C4-2B (cell line): ENCODE measurements around the gene TMEM8B.
A peak's percentile ranks its signal among the peaks of the same experiment; 100 is the strongest.

Source experiments
- H3K27ac ChIP-seq: fragments of 450-650 bp; 2 replicates; pipeline ENCODE4 v1.5.1; 2017
- CTCF ChIP-seq: fragments of 450-650 bp; conservative IDR thresholded peaks from 2 replicates; pipeline ENCODE4 v1.5.1; 2017; ENCODE audit warnings: mild to moderate bottlenecking
- ZFX ChIP-seq: fragments of 450-650 bp; IDR thresholded peaks from 2 replicates; pipeline ENCODE4 v1.6.1; 2017

TMEM8B gene

GRCh38 chr9:35905912-35906679 lies 77.1 kb downstream of the TMEM8B start, which contains the start of gene HRCT1:
Gene HRCT1, plus strand, starts transcription at chr9:35906202. Its CDS starts 86 bp downstream, at chr9:35906288.
- TF ChIP-seq ZFX (no peak), CTCF (no peak)
- peak within 1 kb of the TSS; percentile 29 for H3K27ac ChIP-seq

DNA sequence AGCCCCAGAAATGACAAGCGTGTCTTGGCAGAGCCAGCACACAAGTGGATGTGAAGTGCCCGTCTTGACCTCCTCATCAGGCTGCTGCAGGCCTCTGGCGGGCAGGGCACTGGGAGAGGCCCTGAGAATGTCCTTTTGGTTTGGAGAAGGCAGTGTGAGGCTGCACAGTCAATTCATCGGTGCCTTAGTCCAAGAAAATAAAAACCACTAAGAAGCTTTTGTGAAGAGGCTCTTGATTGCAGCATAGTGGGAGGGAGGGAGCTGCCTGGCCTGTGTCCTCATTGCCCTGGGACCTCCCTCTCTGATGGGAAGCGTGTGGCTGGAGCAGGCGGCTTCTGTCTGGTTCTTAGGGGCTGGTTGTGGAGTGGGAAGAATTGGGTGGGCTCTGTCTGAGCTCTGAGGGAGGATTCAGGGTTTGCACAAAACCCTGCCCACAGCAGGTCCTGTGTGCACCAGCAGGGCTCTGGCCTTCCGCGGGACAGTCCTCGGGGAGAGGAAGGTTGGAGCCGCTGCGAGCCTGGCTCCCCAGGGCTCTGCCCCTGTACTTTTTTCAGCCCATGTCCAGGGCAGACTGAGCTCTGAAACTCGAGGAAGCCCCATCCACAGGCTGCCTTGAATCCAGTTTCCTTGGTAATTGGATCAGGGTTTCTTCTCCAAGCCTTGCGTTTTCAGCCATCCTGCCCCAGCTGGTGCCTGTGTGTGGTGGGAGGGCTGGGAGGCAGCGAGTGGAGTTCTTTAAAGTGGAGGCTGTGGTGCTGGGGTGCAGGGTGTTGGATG lies 78.1 kb downstream of the TMEM8B start:
- 0 out of 2 replicates have a peak overlapping the region, but pooled peaks have one; percentile 10 for H3K27ac ChIP-seq
- TF ChIP-seq ZFX: no peak
- TF ChIP-seq CTCF: no peak

DNA sequence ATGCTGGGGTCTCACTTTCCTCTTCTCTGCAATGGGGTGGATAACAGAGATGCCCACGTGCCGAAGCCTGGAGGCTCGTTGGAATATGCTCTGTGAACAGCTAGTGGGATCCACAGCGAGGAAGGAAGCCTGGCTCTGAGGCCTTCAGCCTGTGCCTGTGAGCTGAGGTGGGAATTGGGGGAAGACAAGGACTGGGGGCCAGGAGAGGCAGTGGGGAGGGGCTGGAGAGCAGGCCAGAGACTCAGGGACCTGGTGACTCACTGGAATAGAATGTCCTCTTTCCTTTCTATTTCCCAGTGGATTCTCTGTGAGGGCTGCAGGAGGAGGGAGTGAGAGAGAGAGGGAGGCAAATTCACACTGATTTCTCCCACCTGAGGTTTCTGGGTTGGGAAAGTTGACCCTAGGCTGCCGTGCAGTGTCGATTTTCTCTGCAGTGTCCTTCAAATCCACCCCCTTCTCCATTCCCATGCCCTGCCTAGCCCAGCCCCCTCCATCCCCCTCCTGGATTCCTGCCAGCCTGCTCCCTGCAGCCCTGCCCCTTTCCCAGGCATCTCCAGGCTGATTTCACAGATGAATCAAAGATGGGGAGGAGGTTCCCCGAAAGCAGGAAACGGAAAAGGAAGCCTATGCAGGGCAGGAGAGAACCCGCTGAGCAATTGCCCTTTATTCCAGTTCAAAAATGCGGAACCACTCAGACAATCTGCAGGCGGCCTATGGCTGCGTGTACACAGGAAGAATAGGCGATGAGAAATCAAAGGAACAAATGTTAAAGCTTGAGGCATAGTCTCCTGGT lies 78.9 kb downstream of the TMEM8B start:
- TF ChIP-seq CTCF: no peak
- TF ChIP-seq ZFX: no peak
- H3K27ac ChIP-seq: peak overlapping the region; percentile 10

DNA sequence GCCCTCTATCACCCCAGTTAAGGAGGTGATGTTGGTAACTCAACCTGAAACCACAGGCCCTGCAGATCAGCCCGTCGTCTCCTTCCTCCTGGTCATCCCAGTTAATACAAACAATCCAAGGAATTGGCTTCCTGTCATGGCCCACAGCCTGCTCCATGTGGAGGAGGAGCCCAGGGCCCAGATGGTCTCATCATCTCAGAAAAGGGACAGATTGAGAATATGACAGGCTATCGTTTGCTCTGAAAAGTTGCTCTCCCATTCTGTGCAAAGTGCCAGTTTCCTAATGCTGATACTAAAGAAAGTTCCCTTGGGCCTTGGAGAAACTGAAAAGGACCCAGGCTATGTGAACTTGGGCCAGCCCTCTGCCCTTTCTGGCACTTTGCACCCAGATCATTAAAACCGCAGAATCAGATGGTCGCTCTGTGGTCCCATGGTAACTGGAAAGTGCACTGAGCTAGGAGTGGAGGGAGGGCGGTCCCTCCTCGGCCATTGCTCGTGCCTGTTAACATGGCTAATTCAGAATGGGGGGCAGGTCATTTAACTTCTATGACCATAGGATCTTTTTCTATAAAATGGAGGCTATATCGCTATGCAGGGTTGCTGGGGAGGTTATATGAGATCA lies 79.6 kb downstream of the TMEM8B start:
- no peak for TF ChIP-seq CTCF
- TF ChIP-seq ZFX: no peak

GRCh38 chr9:35909274-35909673 lies 80.2 kb downstream of the TMEM8B start, which contains the start of gene SPAAR:
Gene SPAAR, plus strand, starts transcription at chr9:35909490. Its CDS starts 974 bp downstream, at chr9:35910464.
- peak within 1 kb of the TSS; percentile 10 for H3K27ac ChIP-seq
- TF ChIP-seq CTCF (no peak), ZFX (no peak)

More for the DNA sequence above, 79.6 kb downstream of the TMEM8B start:
- H3K27ac ChIP-seq: peak overlapping the region; percentile 10

DNA sequence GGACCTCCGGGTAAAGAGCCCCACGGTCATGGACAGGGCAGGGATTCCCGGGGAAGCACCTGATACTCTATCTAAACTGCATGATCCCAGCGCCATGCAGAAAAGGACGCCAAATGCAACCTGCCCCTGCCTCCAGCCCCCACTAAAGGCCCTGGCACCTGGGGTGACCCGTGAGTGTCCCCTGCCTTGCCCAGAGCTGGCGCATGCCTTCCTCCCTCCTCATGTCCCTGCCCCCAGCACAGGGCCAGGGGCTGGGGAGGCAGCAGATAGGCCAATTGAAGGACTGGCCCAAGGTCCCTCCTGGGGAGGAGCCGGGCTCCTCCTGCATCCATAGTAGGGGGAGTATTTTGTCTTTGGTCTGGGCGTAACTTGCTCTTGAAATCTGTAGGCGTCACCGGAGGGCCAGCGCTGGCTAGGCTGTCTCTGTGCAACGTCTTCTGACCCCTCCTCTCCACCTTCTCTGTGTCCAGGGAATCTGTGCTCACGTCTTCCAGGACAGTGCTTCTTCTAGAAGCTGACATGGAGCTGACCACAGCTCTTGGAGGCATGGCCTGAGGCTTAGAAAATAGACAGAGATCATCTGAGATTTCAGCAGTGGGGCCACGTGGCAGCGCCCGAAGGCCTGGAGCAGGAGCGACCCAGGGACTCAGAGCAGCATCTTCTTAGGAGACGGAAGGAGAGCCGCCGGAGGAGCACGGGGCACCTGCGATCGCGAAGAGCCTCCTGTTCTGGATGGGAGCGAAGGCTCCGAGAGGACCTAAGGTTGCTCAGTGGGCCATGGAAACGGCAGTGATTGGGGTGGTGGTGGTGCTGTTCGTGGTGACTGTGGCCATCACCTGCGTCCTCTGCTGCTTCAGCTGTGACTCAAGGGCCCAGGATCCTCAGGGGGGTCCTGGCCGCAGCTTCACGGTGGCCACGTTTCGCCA lies 80.9 kb downstream of the TMEM8B start:
- no peak for TF ChIP-seq CTCF
- TF ChIP-seq ZFX: no peak
- peak overlapping the region; percentile 5; the same call in 1 of the 2 replicates for H3K27ac ChIP-seq
